Activated naive CD4-positive, alpha-beta T cell treated with anti-CD3 and anti-CD28 coated beads for 36 hours (primary cell): Measurements from ENCODE around the gene ZNF2. TPM values are rescaled to one million over a fixed set of nuclear protein-coding genes. Genes with fewer than 3 reads are reported as not detected.

Source experiments
- CTCF ChIA-PET: fragments of 350-600 bp; sonication (Branson Sonifier 250); formaldehyde crosslinking; loops from one replicate; lab custom pipeline; 2021; ENCODE audit warnings: antibody characterized with exemption; lab: Charles Lee
- DNase-seq: peaks from one replicate; pipeline ENCODE4 v3.0.0-alpha.2; 2020
- H3K27ac Mint-ChIP-seq: one replicate; pipeline ENCODE4 v1.8.0; 2021; ENCODE audit warnings: mild to moderate bottlenecking, mixed read lengths
- H3K27me3 Mint-ChIP-seq: one replicate; pipeline ENCODE4 v1.8.0; 2021; ENCODE audit warnings: low read depth, mixed read lengths
- H3K36me3 Mint-ChIP-seq: one replicate; pipeline ENCODE4 v1.8.0; 2021; ENCODE audit warnings: low read depth, mixed read lengths
- H3K4me1 Mint-ChIP-seq: one replicate; pipeline ENCODE4 v1.8.0; 2021; ENCODE audit warnings: low read depth, mixed read lengths
- H3K4me3 Mint-ChIP-seq: one replicate; pipeline ENCODE4 v1.8.0; 2021; ENCODE audit warnings: mild to moderate bottlenecking, moderate library complexity, mixed read lengths
- H3K9me3 Mint-ChIP-seq: one replicate; pipeline ENCODE4 v1.8.0; 2021; ENCODE audit warnings: mixed read lengths
- intact Hi-C: fragments of 100-400 bp; cut with micrococcal nuclease; formaldehyde crosslinking; loops from one replicate; pipeline ENCODE4 v1.15.1; 2023
- total RNA-seq, 2 experiments: library from RNA; stranded (reverse); gene quantifications; one replicate each; pipeline ENCODE4 v1.2.3, GENCODE V29; 2021

The ZNF2 gene
- 1 to 10 TPM; 2.6 to 3.1 TPM for total RNA-seq

DNA sequence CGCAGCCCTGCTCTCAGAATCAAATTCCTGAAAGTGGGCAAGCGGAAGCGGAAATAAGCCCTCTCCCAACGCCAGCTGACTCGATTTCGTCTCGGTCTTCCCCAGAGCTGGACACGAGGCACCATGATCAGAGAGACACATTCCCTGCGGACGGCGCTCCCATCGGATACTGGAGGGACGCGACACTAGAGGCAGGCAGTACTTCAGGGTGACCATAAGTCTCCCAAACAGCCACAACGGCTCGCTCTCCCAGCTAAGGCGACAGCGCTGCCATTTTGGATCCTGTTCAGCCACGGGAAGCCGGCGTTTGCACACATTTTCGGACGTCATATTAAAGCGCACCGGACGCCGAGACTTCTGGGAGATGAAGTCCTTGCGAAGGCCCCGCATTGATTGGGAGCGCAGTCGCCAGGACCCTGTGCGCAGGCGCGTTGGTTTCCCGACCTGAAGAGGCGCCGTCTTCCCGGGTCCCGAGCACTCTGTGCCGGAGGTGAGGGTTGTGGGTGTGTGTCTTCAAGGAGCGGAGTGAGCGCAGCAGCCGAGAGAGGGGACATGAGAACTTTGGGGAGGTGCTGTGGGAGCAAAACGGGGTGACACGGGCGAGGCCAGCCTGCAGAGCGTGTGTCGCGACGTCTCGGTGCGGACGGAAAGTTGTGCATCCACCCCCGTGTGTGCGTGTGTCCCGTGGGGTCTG lies at the start of gene ZNF2:
ZNF2 (plus strand) TSS at position 439 of the 694 bp plus-strand sequence. CDS start 10,418 bp downstream, outside the sequence.
- peaks cover 3% of the 10 kb centered on the region for H3K9me3 Mint-ChIP-seq
- peaks cover 15% of the 10 kb centered on the region for H3K36me3 Mint-ChIP-seq
- H3K27me3 Mint-ChIP-seq, result no peaks in the 10 kb centered on the region
- H3K4me3 Mint-ChIP-seq, result peak within 1 kb of the TSS; percentile 99
- CTCF ChIA-PET, result interaction anchor here (0.7 to 2.7 kb wide), 7 partner anchors 9 to 141 kb away, joined by 3 to 10 read pairs (median 5); no protein-coding TSS in a partner anchor
- intact Hi-C loops, result loop anchor here (1.0 kb wide), 5 partner anchors 42 to 237 kb away; partner anchors contain the start of genes FAHD2A and ZNF892
- peak within 1 kb of the TSS; percentile 89 for H3K27ac Mint-ChIP-seq
- H3K4me1 Mint-ChIP-seq, result peaks cover 22% of the 10 kb centered on the region
- DNase-seq, result peak; percentile 99

DNA sequence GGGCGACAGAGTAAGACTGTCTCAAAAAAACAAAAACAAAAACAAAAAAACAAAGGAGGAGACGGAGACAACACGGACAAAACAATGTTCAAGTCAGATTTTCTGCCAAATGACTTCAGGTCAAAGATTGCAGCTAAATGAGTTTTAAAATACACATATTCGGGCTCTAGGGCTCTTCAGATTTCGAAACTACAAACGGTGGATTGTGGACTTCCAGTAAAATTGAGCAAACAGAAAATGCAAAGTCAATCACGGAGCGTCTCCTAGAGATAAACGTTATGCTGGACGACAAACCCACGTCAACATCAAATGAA lies 44.6 kb upstream of the ZNF2 start:
- H3K27ac Mint-ChIP-seq, result peak overlapping the region; percentile 90
- H3K4me1 Mint-ChIP-seq, result peaks cover 40% of the 10 kb centered on the region
- no peak for DNase-seq
- CTCF ChIA-PET, result interaction anchor here (0.7 to 10.2 kb wide), 4 partner anchors 42 to 98 kb away, joined by 3 to 152 read pairs (median 20); no protein-coding TSS in a partner anchor
- peaks cover 11% of the 10 kb centered on the region for H3K36me3 Mint-ChIP-seq
- intact Hi-C loops, result no loop called here
- H3K9me3 Mint-ChIP-seq, result no peaks in the 10 kb centered on the region
- peak overlapping the region; percentile 93 for H3K4me3 Mint-ChIP-seq
- H3K27me3 Mint-ChIP-seq, result no peaks in the 10 kb centered on the region

DNA sequence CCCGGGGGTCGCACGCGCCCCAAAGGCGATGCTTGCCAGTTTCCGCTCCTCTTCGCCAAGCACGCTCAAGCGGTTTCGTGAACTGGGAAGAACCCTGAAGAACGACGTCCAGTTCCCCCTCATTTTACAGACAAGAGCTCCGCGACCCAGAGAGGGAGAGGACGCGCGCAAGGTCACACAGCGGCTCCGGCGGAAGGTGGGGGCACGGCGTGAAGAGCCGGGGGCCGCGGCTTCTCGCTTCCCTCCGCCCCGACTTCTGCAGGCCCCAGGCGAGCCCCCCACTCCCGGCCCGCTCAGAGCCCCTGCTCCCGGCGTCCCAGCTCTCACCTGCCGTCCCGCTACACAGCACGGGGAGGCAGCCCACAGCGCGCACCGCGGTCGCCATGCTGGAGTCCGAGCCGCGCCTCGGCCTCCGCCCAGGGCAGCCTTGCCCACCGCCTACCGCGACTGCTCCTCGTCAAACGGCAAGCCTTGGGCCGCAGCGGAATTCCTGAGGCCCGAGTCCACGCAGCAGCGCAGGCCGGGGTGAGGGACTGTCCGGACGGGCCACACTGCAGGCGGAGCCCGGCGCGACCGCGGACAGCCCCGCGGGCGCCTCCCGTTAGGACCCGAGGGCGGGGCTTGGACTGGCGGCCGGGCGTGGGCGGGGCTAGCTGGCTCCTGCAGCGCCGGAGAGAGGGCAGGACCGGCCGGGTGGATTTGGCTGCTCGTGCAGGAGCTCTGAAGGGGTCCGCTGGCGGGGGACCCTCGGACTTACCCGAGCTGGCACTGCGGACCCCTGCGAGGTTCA lies 44.0 kb upstream of the ZNF2 start, which contains the start of gene MRPS5:
MRPS5 (minus strand) TSS at position 402 of the 790 bp plus-strand sequence; CDS start at position 385, 17 bp downstream.
- Mint-ChIP-seq H3K36me3 (peaks cover 10% of the 10 kb centered on the region), H3K27ac (peak within 1 kb of the TSS; percentile 90), H3K27me3 (no peaks in the 10 kb centered on the region), H3K4me1 (peaks cover 40% of the 10 kb centered on the region), H3K4me3 (peak within 1 kb of the TSS; percentile 93), H3K9me3 (no peaks in the 10 kb centered on the region)
- CTCF ChIA-PET, result interaction anchor here (0.7 to 10.2 kb wide), 4 partner anchors 43 to 99 kb away, joined by 4 to 152 read pairs (median 20); no protein-coding TSS in a partner anchor
- peak; percentile 90 for DNase-seq
- intact Hi-C loops, result loop anchor here (1.0 kb wide), 4 partner anchors 38 to 281 kb away; partner anchors contain the start of genes FAHD2A, ZNF2, ZNF514 and ZNF892

DNA sequence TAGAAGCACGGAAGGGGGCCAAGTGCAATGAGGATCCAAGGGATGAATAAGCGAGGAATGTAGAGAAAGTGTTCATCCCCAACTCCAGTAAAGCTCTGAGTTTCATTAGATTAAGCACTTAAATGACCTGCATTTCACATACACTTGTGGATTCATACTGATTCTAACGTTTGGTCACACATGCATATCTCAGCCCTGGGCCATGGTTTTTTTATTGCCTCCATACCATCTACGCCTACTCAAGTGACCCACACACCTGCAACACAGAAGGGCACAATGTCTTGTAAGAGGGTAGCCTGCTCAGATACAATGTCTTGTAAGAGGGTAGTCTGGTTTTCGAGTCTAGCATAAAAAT lies 43.4 kb upstream of the ZNF2 start:
- Mint-ChIP-seq H3K9me3 (no peaks in the 10 kb centered on the region), H3K4me3 (peak overlapping the region; percentile 93), H3K27ac (peak overlapping the region; percentile 90), H3K4me1 (peaks cover 39% of the 10 kb centered on the region), H3K27me3 (no peaks in the 10 kb centered on the region), H3K36me3 (peaks cover 8% of the 10 kb centered on the region)
- CTCF ChIA-PET, result interaction anchor here (4.6 to 10.2 kb wide), 2 partner anchors 44 to 99 kb away, joined by 35 to 152 read pairs; no protein-coding TSS in a partner anchor
- intact Hi-C loops, result loop anchor here (1.0 kb wide), 4 partner anchors 37 to 280 kb away; partner anchors contain the start of genes FAHD2A, ZNF2, ZNF514 and ZNF892
- no peak for DNase-seq

DNA sequence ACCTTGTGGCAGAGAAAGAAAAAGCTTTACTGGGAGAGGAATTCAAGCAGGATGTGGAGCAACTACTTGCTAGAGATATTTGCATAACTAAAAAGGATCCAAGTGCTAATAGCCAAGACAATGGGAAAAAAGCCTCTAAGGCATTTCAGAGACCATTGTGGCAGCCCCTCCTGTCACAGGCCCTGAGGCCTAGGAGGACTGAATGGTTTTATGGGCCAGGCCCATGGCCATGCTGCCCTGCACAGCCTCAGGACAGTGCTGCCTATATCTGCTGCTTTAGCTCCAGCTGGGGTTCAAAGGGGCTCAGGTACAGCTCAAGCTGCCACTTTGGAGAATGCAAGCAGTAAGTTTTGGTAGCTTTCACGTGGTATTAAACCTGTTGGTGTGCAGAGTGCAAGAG lies 26.9 kb upstream of the ZNF2 start:
- H3K27me3 Mint-ChIP-seq, result no peaks in the 10 kb centered on the region
- H3K9me3 Mint-ChIP-seq, result peaks cover 53% of the 10 kb centered on the region
- peaks cover 29% of the 10 kb centered on the region for H3K36me3 Mint-ChIP-seq
- CTCF ChIA-PET, result no interaction called here
- DNase-seq, result no peak
- no peaks in the 10 kb centered on the region for H3K4me1 Mint-ChIP-seq
- no peak overlapping the region for H3K4me3 Mint-ChIP-seq
- intact Hi-C loops, result no loop called here
- no peak overlapping the region for H3K27ac Mint-ChIP-seq

DNA sequence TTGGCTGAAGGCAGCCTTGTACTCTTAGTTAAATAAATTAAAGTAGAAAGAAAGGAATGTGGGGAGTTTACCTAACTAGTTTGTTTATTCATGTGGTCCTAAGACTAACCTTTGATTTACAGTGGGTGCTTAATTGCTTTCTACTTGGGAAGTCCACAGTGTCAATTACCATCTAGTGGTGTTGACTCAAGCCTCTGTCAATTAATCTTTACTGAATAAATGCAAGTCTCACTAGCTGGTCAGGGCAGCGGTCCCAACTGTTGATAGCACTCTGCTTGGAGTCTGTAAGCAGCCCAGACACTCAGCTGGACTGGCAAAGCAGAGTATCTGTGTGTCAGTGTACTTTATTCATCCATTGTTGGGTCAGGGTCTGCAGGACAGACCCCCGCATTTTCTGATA lies 21.8 kb upstream of the ZNF2 start:
- CTCF ChIA-PET, result interaction anchor here (0.6 kb wide), 1 partner anchor 99 kb away, joined by 3 read pairs; no protein-coding TSS in a partner anchor
- H3K4me1 Mint-ChIP-seq, result no peaks in the 10 kb centered on the region
- no peak overlapping the region for H3K27ac Mint-ChIP-seq
- intact Hi-C loops, result no loop called here
- H3K9me3 Mint-ChIP-seq, result peaks cover 74% of the 10 kb centered on the region
- H3K36me3 Mint-ChIP-seq, result peaks cover 56% of the 10 kb centered on the region
- H3K27me3 Mint-ChIP-seq, result no peaks in the 10 kb centered on the region
- no peak for DNase-seq
- H3K4me3 Mint-ChIP-seq, result no peak overlapping the region

DNA sequence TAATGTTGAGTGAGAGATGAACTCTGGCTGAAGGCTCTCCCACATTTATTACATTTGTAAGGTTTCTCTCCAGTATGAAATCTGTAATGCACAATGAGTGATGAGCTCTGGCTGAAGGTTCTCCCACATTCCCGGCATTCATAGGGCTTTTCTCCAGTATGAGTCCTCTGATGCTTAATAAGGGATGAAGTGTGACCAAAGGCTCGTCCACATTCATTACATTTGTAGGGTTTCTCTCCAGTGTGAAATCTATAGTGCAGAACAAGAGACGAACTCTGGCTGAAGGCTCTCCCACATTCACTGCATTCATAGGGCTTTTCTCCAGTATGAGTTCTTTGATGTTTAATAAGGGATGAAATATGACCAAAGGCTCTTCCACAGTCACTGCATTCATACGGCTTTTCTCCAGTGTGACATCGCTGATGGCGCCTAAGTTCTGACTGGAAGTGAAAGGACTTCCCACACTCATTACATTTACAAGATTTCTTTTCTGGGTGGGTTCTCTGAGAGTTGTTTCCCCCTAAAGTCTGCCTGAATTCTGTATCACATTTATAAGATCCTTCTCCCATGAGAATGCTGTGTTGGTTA lies 16.1 kb upstream of the ZNF2 start:
- intact Hi-C loops, result no loop called here
- Mint-ChIP-seq H3K27ac (no peak overlapping the region), H3K4me1 (no peaks in the 10 kb centered on the region), H3K27me3 (no peaks in the 10 kb centered on the region), H3K4me3 (no peak overlapping the region), H3K36me3 (peaks cover 84% of the 10 kb centered on the region), H3K9me3 (peaks cover 81% of the 10 kb centered on the region)
- DNase-seq, result no peak
- CTCF ChIA-PET, result no interaction called here

DNA sequence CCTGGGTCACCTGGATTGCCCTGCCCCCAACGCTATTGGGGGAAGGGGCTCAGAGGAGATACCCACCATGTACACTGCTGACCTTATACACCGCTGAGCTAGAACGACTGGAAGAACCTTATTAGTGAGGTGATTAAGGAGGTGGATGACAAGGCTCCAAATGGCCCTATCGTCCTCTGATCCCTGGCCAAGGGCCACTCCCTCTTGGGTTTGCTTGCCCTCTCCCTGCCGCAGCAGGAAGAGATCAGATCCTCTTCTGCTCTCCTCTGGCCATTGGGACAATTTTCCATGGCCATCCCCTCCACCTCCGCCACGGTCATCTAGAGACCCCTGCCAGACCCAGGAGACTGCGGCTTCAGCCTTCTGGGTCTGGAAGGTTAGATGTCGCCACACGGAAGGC lies 7.2 kb upstream of the ZNF2 start:
- H3K27me3 Mint-ChIP-seq, result no peaks in the 10 kb centered on the region
- peaks cover 44% of the 10 kb centered on the region for H3K36me3 Mint-ChIP-seq
- no peak for DNase-seq
- intact Hi-C loops, result no loop called here
- H3K4me1 Mint-ChIP-seq, result peaks cover 10% of the 10 kb centered on the region
- H3K9me3 Mint-ChIP-seq, result peaks cover 23% of the 10 kb centered on the region
- no peak overlapping the region for H3K27ac Mint-ChIP-seq
- CTCF ChIA-PET, result interaction anchor here (0.5 to 2.1 kb wide), 3 partner anchors 32 to 136 kb away, joined by 3 to 6 read pairs (median 3); no protein-coding TSS in a partner anchor
- H3K4me3 Mint-ChIP-seq, result peak overlapping the region; percentile 39

DNA sequence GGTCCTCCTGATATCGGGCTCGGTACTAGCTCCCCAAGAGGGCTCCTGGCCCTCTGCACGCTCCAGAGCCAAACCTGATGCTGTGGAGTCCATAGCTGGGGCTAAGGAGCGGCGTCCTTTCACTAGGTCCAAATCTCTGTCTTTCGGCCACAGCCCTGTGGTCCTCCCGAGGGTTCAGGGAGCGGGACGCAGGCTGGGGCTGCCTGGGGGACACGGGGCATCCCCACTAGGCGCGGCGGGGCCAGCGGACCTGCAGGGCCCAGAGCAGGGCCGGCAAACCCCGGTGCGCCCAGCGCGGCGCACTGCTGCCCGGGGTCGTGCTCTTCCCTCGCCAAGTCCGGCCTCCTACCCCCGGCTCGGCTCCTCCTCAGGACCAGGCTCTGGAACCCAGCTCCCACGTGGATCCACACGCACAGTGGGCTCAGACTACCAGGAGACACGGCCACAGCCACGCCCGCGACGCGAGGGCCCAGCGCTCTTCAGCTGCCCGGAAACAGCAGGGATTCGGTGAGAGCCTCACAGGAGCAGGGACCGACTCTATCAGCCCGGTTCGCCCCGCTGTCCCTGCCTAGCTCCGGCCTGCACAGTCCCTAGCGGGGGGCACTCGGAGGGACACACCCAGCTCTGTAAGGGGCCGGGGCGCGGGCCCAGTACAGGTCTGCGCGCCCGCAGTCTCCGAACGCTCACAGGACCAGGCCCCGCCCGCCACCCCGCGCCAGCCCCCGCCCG lies 6.6 kb upstream of the ZNF2 start:
- intact Hi-C loops, result loop anchor here (1.0 kb wide), 1 partner anchor 37 kb away; no protein-coding TSS in a partner anchor
- Mint-ChIP-seq H3K36me3 (peaks cover 39% of the 10 kb centered on the region), H3K4me3 (peak overlapping the region; percentile 77), H3K27ac (no peak overlapping the region), H3K9me3 (peaks cover 18% of the 10 kb centered on the region), H3K27me3 (no peaks in the 10 kb centered on the region), H3K4me1 (peaks cover 16% of the 10 kb centered on the region)
- CTCF ChIA-PET, result interaction anchor here (0.5 to 2.1 kb wide), 4 partner anchors 32 to 137 kb away, joined by 3 to 6 read pairs (median 4); no protein-coding TSS in a partner anchor
- DNase-seq, result peak; percentile 22

DNA sequence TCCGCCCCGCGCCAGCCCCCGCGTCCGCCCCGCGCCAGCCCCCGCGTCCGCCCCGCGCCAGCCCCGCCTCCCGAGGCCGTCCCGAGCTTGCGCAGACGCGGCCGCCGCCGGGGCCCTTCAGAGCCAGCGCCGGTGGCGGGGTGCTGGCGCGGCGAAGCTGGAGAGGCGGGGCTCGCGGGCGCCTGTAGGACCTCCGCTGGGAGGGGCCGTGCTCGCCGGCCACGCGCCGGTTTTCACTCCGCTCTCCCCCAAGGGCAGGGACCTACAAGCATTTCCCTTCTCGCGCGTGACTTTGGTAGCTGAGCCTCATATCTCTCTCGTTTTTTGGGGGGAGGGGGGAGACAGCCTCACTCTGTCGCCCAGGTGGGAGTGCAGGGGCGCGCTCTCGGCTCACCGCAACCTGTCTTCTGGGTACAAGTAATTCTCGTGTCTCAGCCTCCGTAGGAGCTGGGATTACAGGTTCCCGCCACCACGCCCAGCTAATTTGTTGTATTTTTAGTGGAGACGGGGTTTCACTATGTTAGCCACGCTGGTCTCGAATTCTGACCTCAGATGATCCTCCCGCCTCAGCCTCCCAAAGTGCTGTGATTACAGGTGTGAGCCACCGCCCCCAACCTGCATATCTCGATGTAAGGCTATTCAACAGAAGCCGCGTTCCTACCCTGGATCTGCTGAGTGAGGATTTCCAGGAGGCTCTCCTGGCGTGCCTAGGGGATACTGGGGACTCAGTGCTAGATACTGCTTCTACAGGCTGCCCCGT lies 5.7 kb upstream of the ZNF2 start, which contains the start of gene ZNF514:
ZNF514 (minus strand) TSS at position 159 of the 760 bp plus-strand sequence. CDS start 6,595 bp downstream, outside the sequence.
- Mint-ChIP-seq H3K4me1 (peaks cover 21% of the 10 kb centered on the region), H3K36me3 (peaks cover 31% of the 10 kb centered on the region), H3K4me3 (peak within 1 kb of the TSS; percentile 83), H3K27me3 (no peaks in the 10 kb centered on the region), H3K27ac (peak within 1 kb of the TSS; percentile 74), H3K9me3 (peaks cover 13% of the 10 kb centered on the region)
- DNase-seq, result peak; percentile 60
- CTCF ChIA-PET, result interaction anchor here (1.2 to 2.1 kb wide), 3 partner anchors 31 to 137 kb away, joined by 3 to 6 read pairs (median 6); no protein-coding TSS in a partner anchor
- intact Hi-C loops, result loop anchor here (1.0 kb wide), 1 partner anchor 38 kb away; no protein-coding TSS in a partner anchor
